ENCODE data around the gene SDR42E1.

The SDR42E1 gene

DNA sequence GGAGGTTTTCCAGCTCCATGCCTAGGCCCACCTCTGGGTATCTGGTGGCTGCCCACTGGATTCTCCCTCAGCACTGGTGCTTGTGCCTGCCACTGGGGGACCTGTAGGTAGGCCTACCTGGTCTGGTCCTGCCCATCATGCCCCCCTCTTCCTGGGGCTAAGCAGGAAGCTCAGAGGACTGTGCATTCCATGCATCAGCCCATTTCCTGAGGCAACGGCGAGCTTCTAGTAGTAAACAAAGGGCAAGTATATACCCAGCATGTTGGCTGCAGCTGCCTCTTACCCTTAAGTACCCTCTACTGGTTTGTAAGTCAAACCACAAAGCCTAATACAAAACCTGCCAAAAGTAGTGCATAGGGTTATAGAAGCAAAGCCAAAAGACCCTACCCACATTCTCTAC, 37.5 kb downstream of the SDR42E1 start:
- H3K36me3 ChIP-seq (ENCODE audit: insufficient read depth, low read length) = no peaks in the 10 kb centered on the region
- no peaks in the 10 kb centered on the region for H3F3A ChIP-seq (ENCODE audit: low read depth)
- no peak for TF ChIP-seq EZH2phosphoT487 (IDR thresholded peaks at IDR 0.05; ENCODE audit: borderline replicate concordance)
- TF ChIP-seq, protein P1, sequence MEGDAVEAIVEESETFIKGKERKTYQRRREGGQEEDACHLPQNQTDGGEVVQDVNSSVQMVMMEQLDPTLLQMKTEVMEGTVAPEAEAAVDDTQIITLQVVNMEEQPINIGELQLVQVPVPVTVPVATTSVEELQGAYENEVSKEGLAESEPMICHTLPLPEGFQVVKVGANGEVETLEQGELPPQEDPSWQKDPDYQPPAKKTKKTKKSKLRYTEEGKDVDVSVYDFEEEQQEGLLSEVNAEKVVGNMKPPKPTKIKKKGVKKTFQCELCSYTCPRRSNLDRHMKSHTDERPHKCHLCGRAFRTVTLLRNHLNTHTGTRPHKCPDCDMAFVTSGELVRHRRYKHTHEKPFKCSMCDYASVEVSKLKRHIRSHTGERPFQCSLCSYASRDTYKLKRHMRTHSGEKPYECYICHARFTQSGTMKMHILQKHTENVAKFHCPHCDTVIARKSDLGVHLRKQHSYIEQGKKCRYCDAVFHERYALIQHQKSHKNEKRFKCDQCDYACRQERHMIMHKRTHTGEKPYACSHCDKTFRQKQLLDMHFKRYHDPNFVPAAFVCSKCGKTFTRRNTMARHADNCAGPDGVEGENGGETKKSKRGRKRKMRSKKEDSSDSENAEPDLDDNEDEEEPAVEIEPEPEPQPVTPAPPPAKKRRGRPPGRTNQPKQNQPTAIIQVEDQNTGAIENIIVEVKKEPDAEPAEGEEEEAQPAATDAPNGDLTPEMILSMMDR (conservative IDR thresholded peaks at IDR 0.05; ENCODE audit: low read length) = no peak
- H3K9ac ChIP-seq (ENCODE audit: low read depth, low read length, poor library complexity, severe bottlenecking) = no peak overlapping the region
- H3K9me2 ChIP-seq (replicated peaks; ENCODE audit: low read depth, low read length) = no peaks in the 10 kb centered on the region
- H3K27me3 ChIP-seq (ENCODE audit: insufficient read depth, low read length, poor library complexity, severe bottlenecking) = no peaks in the 10 kb centered on the region
- H3K9me3 ChIP-seq (ENCODE audit: insufficient read depth, low read depth, low read length) = no peaks in the 10 kb centered on the region
- H3K79me2 ChIP-seq (ENCODE audit: insufficient read depth, low read length) = no peaks in the 10 kb centered on the region
- H4K20me1 ChIP-seq (ENCODE audit: insufficient read depth, low read length, poor library complexity, severe bottlenecking) = no peaks in the 10 kb centered on the region
- H3K4me2 ChIP-seq (ENCODE audit: low read depth, low read length, poor library complexity, severe bottlenecking) = no peak overlapping the region
- H2AFZ ChIP-seq (ENCODE audit: low read length) = no peak overlapping the region
- no peak overlapping the region for H3K4me3 ChIP-seq (ENCODE audit: low read length, poor library complexity, severe bottlenecking)
- no peaks in the 10 kb centered on the region for H3K4me1 ChIP-seq (ENCODE audit: insufficient read depth, low read length, poor library complexity, severe bottlenecking)

DNA sequence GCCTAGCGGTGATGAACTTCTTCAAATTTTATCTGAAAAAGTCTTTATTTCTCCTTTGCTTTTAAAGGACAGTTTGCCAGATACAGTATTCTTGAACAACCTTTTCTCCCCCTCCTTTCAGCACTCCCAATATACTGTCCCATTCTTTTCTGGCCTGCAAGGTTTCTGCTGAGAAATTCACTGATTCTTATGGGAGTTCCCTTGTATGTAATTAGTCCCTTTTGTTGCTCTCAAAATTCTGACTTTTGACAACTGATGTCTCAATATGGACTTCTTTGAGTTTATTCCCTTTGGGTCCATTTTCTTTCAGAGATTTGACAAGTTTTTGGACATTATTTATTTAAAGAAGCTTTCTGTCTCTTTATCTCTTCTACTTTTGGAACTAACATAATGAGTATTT, 39.4 kb downstream of the SDR42E1 start:
- no peaks in the 10 kb centered on the region for H3F3A ChIP-seq (ENCODE audit: low read depth)
- no peaks in the 10 kb centered on the region for H3K4me1 ChIP-seq (ENCODE audit: insufficient read depth, low read length, poor library complexity, severe bottlenecking)
- H3K4me2 ChIP-seq (ENCODE audit: low read depth, low read length, poor library complexity, severe bottlenecking) = no peak overlapping the region
- no peaks in the 10 kb centered on the region for H3K36me3 ChIP-seq (ENCODE audit: insufficient read depth, low read length)
- TF ChIP-seq, protein P1 (conservative IDR thresholded peaks at IDR 0.05; ENCODE audit: low read length) = no peak
- no peak for TF ChIP-seq EZH2phosphoT487 (IDR thresholded peaks at IDR 0.05; ENCODE audit: borderline replicate concordance)
- H3K4me3 ChIP-seq (ENCODE audit: low read length, poor library complexity, severe bottlenecking) = no peak overlapping the region
- H2AFZ ChIP-seq (ENCODE audit: low read length) = no peak overlapping the region
- H3K79me2 ChIP-seq (ENCODE audit: insufficient read depth, low read length) = no peaks in the 10 kb centered on the region
- no peaks in the 10 kb centered on the region for H3K9me2 ChIP-seq (replicated peaks; ENCODE audit: low read depth, low read length)
- H4K20me1 ChIP-seq (ENCODE audit: insufficient read depth, low read length, poor library complexity, severe bottlenecking) = no peaks in the 10 kb centered on the region
- no peaks in the 10 kb centered on the region for H3K27me3 ChIP-seq (ENCODE audit: insufficient read depth, low read length, poor library complexity, severe bottlenecking)
- no peaks in the 10 kb centered on the region for H3K9me3 ChIP-seq (ENCODE audit: insufficient read depth, low read depth, low read length)
- H3K9ac ChIP-seq (ENCODE audit: low read depth, low read length, poor library complexity, severe bottlenecking) = no peak overlapping the region

DNA sequence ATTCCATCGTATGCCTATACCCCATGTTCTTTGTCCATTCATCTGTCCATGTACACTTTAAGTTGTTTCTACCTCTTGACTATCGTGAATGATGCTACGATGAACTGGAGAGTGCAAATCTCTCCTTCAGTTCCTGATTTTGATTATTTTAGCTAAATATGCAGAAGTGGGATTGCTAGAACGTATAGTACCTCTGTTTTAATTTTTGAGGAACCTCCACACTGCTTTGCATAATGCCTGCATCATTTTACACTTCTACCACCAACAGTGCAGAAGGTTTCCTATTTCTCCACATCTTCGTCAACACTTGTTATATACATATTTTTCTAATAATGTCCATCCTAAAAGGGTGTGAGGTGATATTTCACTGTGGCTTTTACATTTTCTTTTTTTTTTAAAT, 43.9 kb downstream of the SDR42E1 start:
- no peak for TF ChIP-seq EZH2phosphoT487 (IDR thresholded peaks at IDR 0.05; ENCODE audit: borderline replicate concordance)
- TF ChIP-seq, protein P1 (conservative IDR thresholded peaks at IDR 0.05; ENCODE audit: low read length) = no peak
- H3F3A ChIP-seq (ENCODE audit: low read depth) = no peaks in the 10 kb centered on the region
- no peak overlapping the region for H3K4me3 ChIP-seq (ENCODE audit: low read length, poor library complexity, severe bottlenecking)
- H3K27me3 ChIP-seq (ENCODE audit: insufficient read depth, low read length, poor library complexity, severe bottlenecking) = no peaks in the 10 kb centered on the region
- H3K36me3 ChIP-seq (ENCODE audit: insufficient read depth, low read length) = no peaks in the 10 kb centered on the region
- no peaks in the 10 kb centered on the region for H3K9me2 ChIP-seq (replicated peaks; ENCODE audit: low read depth, low read length)
- H4K20me1 ChIP-seq (ENCODE audit: insufficient read depth, low read length, poor library complexity, severe bottlenecking) = no peaks in the 10 kb centered on the region
- H3K4me2 ChIP-seq (ENCODE audit: low read depth, low read length, poor library complexity, severe bottlenecking) = no peak overlapping the region
- H3K79me2 ChIP-seq (ENCODE audit: insufficient read depth, low read length) = no peaks in the 10 kb centered on the region
- no peak overlapping the region for H3K9ac ChIP-seq (ENCODE audit: low read depth, low read length, poor library complexity, severe bottlenecking)
- H3K9me3 ChIP-seq (ENCODE audit: insufficient read depth, low read depth, low read length) = no peaks in the 10 kb centered on the region
- no peak overlapping the region for H2AFZ ChIP-seq (ENCODE audit: low read length)
- no peaks in the 10 kb centered on the region for H3K4me1 ChIP-seq (ENCODE audit: insufficient read depth, low read length, poor library complexity, severe bottlenecking)
